Measurements from ENCODE around the gene CAMK2A.

Gene CAMK2A

DNA sequence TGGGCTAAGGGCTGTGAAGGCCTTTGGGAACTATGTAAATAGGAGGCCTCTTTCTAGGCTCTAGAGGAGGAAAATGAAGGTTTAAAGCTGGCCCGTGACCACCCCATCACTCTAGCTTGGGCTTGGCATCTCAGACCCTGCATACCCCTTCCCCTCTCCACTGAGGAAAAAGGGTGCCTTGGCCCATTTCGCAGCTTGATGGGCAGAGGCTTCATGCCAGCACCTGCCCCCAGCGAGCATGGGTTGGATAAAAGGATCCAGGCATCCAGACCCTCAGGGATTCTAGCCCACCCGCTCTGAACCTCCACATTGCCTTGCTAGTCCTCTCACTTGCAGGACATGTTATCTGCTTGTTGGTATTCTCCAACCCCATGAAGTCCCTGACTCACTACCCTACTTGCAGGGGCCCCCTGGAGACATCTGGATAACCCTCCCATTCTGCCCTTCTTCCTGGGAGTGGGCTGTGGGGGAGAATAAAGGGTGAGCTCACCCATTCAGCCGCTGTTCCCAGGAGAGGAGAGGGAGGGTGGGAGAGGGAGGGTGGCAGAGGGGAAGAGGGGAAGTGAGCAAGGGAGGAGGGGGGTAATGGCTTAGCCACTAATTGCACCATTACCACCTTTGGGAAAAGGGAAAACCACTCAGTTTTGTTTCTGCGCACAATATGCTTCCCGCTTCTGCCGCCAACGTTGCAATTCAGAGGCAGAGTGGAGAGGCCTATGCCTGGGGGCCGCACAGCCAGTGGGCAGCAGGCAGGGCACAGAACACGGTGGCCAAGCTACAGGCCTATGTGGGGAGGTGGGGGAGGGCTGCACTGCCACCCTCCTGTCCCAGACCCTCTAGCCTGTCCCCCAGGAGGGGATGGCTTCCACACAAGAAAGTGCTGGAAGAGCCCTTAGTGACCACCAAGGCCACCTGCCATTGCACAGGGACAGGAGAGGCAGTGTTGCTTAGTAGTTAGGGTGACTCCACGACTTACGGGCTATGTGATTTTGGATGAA is 2.1 kb upstream of the CAMK2A start:
- Histone ChIP-seq H3K79me2 (ENCODE audit: control insufficient read depth, low read length) (no peaks in the 10 kb centered on the region), H3K4me2 (ENCODE audit: low read length) (no peak overlapping the region), H4K20me1 (ENCODE audit: control insufficient read depth, insufficient read depth, low read depth, low read length) (no peaks in the 10 kb centered on the region), H3K4me3 (ENCODE audit: low read length) (no peak overlapping the region), H3K27me3 (ENCODE audit: control insufficient read depth, low read length) (no peaks in the 10 kb centered on the region), H3K9me2 (replicated peaks; ENCODE audit: control insufficient read depth, low read length) (no peaks in the 10 kb centered on the region), H3F3A (ENCODE audit: control insufficient read depth, insufficient read depth) (no peaks in the 10 kb centered on the region), H3K9me3 (ENCODE audit: control insufficient read depth, insufficient read depth, low read length) (no peaks in the 10 kb centered on the region), H3K4me1 (ENCODE audit: control insufficient read depth, low read length) (no peaks in the 10 kb centered on the region), H3K27ac (ENCODE audit: low read depth, low read length) (no peak overlapping the region), H3K36me3 (ENCODE audit: control insufficient read depth, low read length) (no peaks in the 10 kb centered on the region)
- TF ChIP-seq, protein P1, sequence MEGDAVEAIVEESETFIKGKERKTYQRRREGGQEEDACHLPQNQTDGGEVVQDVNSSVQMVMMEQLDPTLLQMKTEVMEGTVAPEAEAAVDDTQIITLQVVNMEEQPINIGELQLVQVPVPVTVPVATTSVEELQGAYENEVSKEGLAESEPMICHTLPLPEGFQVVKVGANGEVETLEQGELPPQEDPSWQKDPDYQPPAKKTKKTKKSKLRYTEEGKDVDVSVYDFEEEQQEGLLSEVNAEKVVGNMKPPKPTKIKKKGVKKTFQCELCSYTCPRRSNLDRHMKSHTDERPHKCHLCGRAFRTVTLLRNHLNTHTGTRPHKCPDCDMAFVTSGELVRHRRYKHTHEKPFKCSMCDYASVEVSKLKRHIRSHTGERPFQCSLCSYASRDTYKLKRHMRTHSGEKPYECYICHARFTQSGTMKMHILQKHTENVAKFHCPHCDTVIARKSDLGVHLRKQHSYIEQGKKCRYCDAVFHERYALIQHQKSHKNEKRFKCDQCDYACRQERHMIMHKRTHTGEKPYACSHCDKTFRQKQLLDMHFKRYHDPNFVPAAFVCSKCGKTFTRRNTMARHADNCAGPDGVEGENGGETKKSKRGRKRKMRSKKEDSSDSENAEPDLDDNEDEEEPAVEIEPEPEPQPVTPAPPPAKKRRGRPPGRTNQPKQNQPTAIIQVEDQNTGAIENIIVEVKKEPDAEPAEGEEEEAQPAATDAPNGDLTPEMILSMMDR (IDR thresholded peaks at IDR 0.05; ENCODE audit: low read depth, low read length, poor library complexity, severe bottlenecking), result no peak
- TF ChIP-seq EZH2phosphoT487 (IDR thresholded peaks at IDR 0.05; ENCODE audit: borderline replicate concordance, low read length), result no peak

DNA sequence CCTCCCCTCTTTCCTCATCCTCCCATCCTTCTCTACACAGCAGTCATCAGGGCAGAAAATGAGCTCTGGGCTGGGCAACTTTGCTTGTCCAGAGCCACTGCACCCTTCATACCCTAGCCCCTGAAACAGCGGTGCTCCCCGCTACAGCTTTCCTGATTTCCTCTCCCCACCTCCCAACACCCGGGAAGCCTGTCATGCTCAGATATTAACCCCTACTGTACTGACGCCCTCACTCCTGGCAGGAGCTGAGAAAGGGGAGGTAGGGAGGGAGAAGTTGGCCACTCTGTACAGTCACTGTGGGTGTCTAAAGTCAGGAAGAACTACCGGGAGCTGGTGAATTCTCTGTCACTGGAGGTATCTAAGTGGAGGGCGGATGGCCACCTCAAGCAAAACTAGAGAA is 782 bp downstream of the CAMK2A start:
- no peaks in the 10 kb centered on the region for H3K9me2 ChIP-seq (replicated peaks; ENCODE audit: control insufficient read depth, low read length)
- no peaks in the 10 kb centered on the region for H3K36me3 ChIP-seq (ENCODE audit: control insufficient read depth, low read length)
- no peaks in the 10 kb centered on the region for H3K4me1 ChIP-seq (ENCODE audit: control insufficient read depth, low read length)
- no peaks in the 10 kb centered on the region for H3K27me3 ChIP-seq (ENCODE audit: control insufficient read depth, low read length)
- no peak overlapping the region for H3K4me3 ChIP-seq (ENCODE audit: low read length)
- H3K79me2 ChIP-seq (ENCODE audit: control insufficient read depth, low read length), result no peaks in the 10 kb centered on the region
- no peaks in the 10 kb centered on the region for H3F3A ChIP-seq (ENCODE audit: control insufficient read depth, insufficient read depth)
- no peaks in the 10 kb centered on the region for H4K20me1 ChIP-seq (ENCODE audit: control insufficient read depth, insufficient read depth, low read depth, low read length)
- H3K9me3 ChIP-seq (ENCODE audit: control insufficient read depth, insufficient read depth, low read length), result no peaks in the 10 kb centered on the region
- no peak overlapping the region for H3K27ac ChIP-seq (ENCODE audit: low read depth, low read length)
- H3K4me2 ChIP-seq (ENCODE audit: low read length), result no peak overlapping the region
- TF ChIP-seq EZH2phosphoT487 (IDR thresholded peaks at IDR 0.05; ENCODE audit: borderline replicate concordance, low read length), result no peak
- TF ChIP-seq, protein P1 (IDR thresholded peaks at IDR 0.05; ENCODE audit: low read depth, low read length, poor library complexity, severe bottlenecking), result no peak

DNA sequence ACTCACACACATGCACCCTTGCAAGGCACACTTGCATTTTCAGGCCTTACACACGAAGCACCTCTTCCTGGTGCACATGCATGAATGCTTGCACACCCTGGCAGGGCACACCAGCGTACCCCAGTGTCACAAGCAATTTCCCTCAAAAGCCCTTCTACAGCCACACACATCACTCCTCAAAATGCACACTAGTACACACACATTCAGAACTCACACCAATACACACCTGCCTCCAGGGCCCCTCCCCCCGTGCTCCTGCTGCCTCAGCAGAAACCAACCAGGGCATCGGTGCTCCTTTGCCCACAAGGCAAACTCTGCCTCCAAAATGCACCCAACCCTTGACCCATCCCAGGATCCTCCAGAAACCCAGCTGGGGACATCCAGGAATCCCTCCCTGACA is 1.2 kb downstream of the CAMK2A start:
- no peak overlapping the region for H3K27ac ChIP-seq (ENCODE audit: low read depth, low read length)
- no peaks in the 10 kb centered on the region for H3K9me2 ChIP-seq (replicated peaks; ENCODE audit: control insufficient read depth, low read length)
- no peaks in the 10 kb centered on the region for H3K79me2 ChIP-seq (ENCODE audit: control insufficient read depth, low read length)
- H4K20me1 ChIP-seq (ENCODE audit: control insufficient read depth, insufficient read depth, low read depth, low read length), result no peaks in the 10 kb centered on the region
- TF ChIP-seq EZH2phosphoT487 (IDR thresholded peaks at IDR 0.05; ENCODE audit: borderline replicate concordance, low read length), result no peak
- TF ChIP-seq, protein P1 (IDR thresholded peaks at IDR 0.05; ENCODE audit: low read depth, low read length, poor library complexity, severe bottlenecking), result no peak
- no peak overlapping the region for H3K4me3 ChIP-seq (ENCODE audit: low read length)
- 0 out of 2 replicates have a peak, but pooled peaks cover 2% of the 10 kb centered on the region for H3K27me3 ChIP-seq (ENCODE audit: control insufficient read depth, low read length)
- no peaks in the 10 kb centered on the region for H3K36me3 ChIP-seq (ENCODE audit: control insufficient read depth, low read length)
- H3K4me1 ChIP-seq (ENCODE audit: control insufficient read depth, low read length), result no peaks in the 10 kb centered on the region
- H3K9me3 ChIP-seq (ENCODE audit: control insufficient read depth, insufficient read depth, low read length), result no peaks in the 10 kb centered on the region
- no peak overlapping the region for H3K4me2 ChIP-seq (ENCODE audit: low read length)
- H3F3A ChIP-seq (ENCODE audit: control insufficient read depth, insufficient read depth), result no peaks in the 10 kb centered on the region
